ENCODE results near the gene SEPHS1.

GRCh38 chr10:13315361-13315760 lies 32.7 kb downstream of the SEPHS1 start:
- TF ChIP-seq POLR2A (IDR thresholded peaks at IDR 0.05; ENCODE audit: low read depth, low read length) (no peak), POLR2AphosphoS5 (IDR thresholded peaks at IDR 0.05; ENCODE audit: low read depth, low read length) (no peak)
